Karpas-422 (cell line): ENCODE measurements around the gene RALGAPA2. TPM values are rescaled to one million over a fixed set of nuclear protein-coding genes. Genes with fewer than 3 reads are reported as not detected.

ENCODE experiments used
- small RNA-seq: library from RNA; depleted of rRNA; stranded (forward); fragments of <200 nt; gene quantifications from one replicate; pipeline ENCODE3, GENCODE V24; 2014
- total RNA-seq: library from RNA; depleted of rRNA; stranded (reverse); fragments of >200 nt; shearing (Covaris generic); gene quantifications from 2 replicates; pipeline ENCODE4 v1.2.3, GENCODE V29; 2014; ENCODE audit warnings: low replicate concordance

Gene RALGAPA2
- total RNA-seq, 1 experiment from 2014 or later: 6.3 TPM

Small RNA genes lying within 50 kb of the gene (small RNA-seq; reads per million reads assigned to genes)
- gene EIF4E2P1 (not detected), gene RN7SL607P (not detected)
